ENCODE data around the gene HLA-DQA1. TPM values are rescaled to one million over a fixed set of nuclear protein-coding genes. Genes with fewer than 3 reads are reported as not detected.

Gene HLA-DQA1
- total RNA-seq, 2 experiments from 2014 or later, result 0.79 to 32.3 TPM

- ChIA-PET POLR2A (no interaction called here), CTCF (ENCODE audit: unreplicated experiment) (no interaction called here)
- Histone ChIP-seq H4K20me1 (ENCODE audit: insufficient read depth, low read length) (no peaks in the 10 kb centered on the region), H3K4me1 (ENCODE audit: insufficient read depth, low read length, poor library complexity, severe bottlenecking) (peaks cover 28% of the 10 kb centered on the region), H3K4me2 (ENCODE audit: low read length) (peak overlapping the region; percentile 66), H3K79me2 (ENCODE audit: insufficient read depth, low read depth, low read length) (no peaks in the 10 kb centered on the region), H2AFZ (ENCODE audit: low read length) (peak overlapping the region; percentile 18; the same call in 1 of the 2 replicates), H3K9me3 (ENCODE audit: low read length) (no peaks in the 10 kb centered on the region), H3K4me3 (ENCODE audit: low read depth, low read length, poor library complexity, severe bottlenecking) (peak overlapping the region; percentile 32), H3K36me3 (ENCODE audit: insufficient read depth, low read length) (no peaks in the 10 kb centered on the region), H3K27ac (ENCODE audit: low read depth, low read length, poor library complexity, severe bottlenecking) (peak overlapping the region; percentile 49), H3K9me2 (ENCODE audit: insufficient read depth, low read length) (no peaks in the 10 kb centered on the region)
- TF ChIP-seq EZH2phosphoT487 (IDR thresholded peaks at IDR 0.05; ENCODE audit: borderline replicate concordance, low read depth, low read length), result no peak
- TF ChIP-seq, protein P1, sequence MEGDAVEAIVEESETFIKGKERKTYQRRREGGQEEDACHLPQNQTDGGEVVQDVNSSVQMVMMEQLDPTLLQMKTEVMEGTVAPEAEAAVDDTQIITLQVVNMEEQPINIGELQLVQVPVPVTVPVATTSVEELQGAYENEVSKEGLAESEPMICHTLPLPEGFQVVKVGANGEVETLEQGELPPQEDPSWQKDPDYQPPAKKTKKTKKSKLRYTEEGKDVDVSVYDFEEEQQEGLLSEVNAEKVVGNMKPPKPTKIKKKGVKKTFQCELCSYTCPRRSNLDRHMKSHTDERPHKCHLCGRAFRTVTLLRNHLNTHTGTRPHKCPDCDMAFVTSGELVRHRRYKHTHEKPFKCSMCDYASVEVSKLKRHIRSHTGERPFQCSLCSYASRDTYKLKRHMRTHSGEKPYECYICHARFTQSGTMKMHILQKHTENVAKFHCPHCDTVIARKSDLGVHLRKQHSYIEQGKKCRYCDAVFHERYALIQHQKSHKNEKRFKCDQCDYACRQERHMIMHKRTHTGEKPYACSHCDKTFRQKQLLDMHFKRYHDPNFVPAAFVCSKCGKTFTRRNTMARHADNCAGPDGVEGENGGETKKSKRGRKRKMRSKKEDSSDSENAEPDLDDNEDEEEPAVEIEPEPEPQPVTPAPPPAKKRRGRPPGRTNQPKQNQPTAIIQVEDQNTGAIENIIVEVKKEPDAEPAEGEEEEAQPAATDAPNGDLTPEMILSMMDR (conservative IDR thresholded peaks at IDR 0.05; ENCODE audit: low read length), result no peak
- intact Hi-C loops (cut with micrococcal nuclease; ENCODE audit: unreplicated experiment), result no loop called here
- no peak for DNase-seq (ENCODE audit: low spot score)
- TSS peak; percentile 82 for BruUV-seq (replicated peaks)
Measured at GRCh38 chr6:32604434-32604877, 32.8 kb upstream of the HLA-DQA1 start.

- H3K4me3 ChIP-seq (ENCODE audit: low read depth, low read length, poor library complexity, severe bottlenecking), result no peak overlapping the region
- no peak overlapping the region for H3K4me2 ChIP-seq (ENCODE audit: low read length)
- no peak for DNase-seq (ENCODE audit: low spot score)
- no peak for TF ChIP-seq EZH2phosphoT487 (IDR thresholded peaks at IDR 0.05; ENCODE audit: borderline replicate concordance, low read depth, low read length)
- TF ChIP-seq, protein P1 (conservative IDR thresholded peaks at IDR 0.05; ENCODE audit: low read length), result no peak
- H4K20me1 ChIP-seq (ENCODE audit: insufficient read depth, low read length), result no peaks in the 10 kb centered on the region
- peaks cover 38% of the 10 kb centered on the region for H3K4me1 ChIP-seq (ENCODE audit: insufficient read depth, low read length, poor library complexity, severe bottlenecking)
- no peak overlapping the region for H3K27ac ChIP-seq (ENCODE audit: low read depth, low read length, poor library complexity, severe bottlenecking)
- ChIA-PET POLR2A (no interaction called here), CTCF (ENCODE audit: unreplicated experiment) (no interaction called here)
- no peak overlapping the region for H2AFZ ChIP-seq (ENCODE audit: low read length)
- no peaks in the 10 kb centered on the region for H3K9me3 ChIP-seq (ENCODE audit: low read length)
- no peaks in the 10 kb centered on the region for H3K9me2 ChIP-seq (ENCODE audit: insufficient read depth, low read length)
- no TSS peak for BruUV-seq (replicated peaks)
- H3K36me3 ChIP-seq (ENCODE audit: insufficient read depth, low read length), result no peaks in the 10 kb centered on the region
- H3K79me2 ChIP-seq (ENCODE audit: insufficient read depth, low read depth, low read length), result no peaks in the 10 kb centered on the region
- intact Hi-C loops (cut with micrococcal nuclease; ENCODE audit: unreplicated experiment), result no loop called here
Measured at GRCh38 chr6:32607263-32607987, 29.8 kb upstream of the HLA-DQA1 start.

DNA sequence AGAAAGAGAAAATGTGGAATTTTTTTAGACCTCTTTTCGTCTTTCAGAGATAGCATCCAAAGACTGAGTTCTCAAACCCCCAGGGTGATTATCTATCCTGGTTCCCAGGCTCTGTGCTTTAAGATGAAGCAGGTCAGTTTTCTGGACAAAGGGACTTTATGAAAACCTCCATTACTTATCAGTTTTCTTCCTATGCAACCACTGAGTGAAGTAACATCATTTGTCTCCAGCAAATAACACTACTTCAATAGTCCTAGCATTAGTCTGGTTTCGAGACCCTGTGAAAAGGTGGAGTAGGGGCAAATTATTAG lies 29.3 kb upstream of the HLA-DQA1 start:
- Histone ChIP-seq H4K20me1 (ENCODE audit: insufficient read depth, low read length) (no peaks in the 10 kb centered on the region), H3K4me1 (ENCODE audit: insufficient read depth, low read length, poor library complexity, severe bottlenecking) (peaks cover 33% of the 10 kb centered on the region), H3K36me3 (ENCODE audit: insufficient read depth, low read length) (no peaks in the 10 kb centered on the region), H2AFZ (ENCODE audit: low read length) (no peak overlapping the region), H3K4me3 (ENCODE audit: low read depth, low read length, poor library complexity, severe bottlenecking) (no peak overlapping the region), H3K79me2 (ENCODE audit: insufficient read depth, low read depth, low read length) (no peaks in the 10 kb centered on the region), H3K9me3 (ENCODE audit: low read length) (no peaks in the 10 kb centered on the region), H3K27ac (ENCODE audit: low read depth, low read length, poor library complexity, severe bottlenecking) (no peak overlapping the region), H3K9me2 (ENCODE audit: insufficient read depth, low read length) (no peaks in the 10 kb centered on the region), H3K4me2 (ENCODE audit: low read length) (no peak overlapping the region)
- intact Hi-C loops (cut with micrococcal nuclease; ENCODE audit: unreplicated experiment), result no loop called here
- TF ChIP-seq, protein P1 (conservative IDR thresholded peaks at IDR 0.05; ENCODE audit: low read length), result no peak
- no peak for TF ChIP-seq EZH2phosphoT487 (IDR thresholded peaks at IDR 0.05; ENCODE audit: borderline replicate concordance, low read depth, low read length)
- no TSS peak for BruUV-seq (replicated peaks)
- no peak for DNase-seq (ENCODE audit: low spot score)
- ChIA-PET POLR2A (no interaction called here), CTCF (ENCODE audit: unreplicated experiment) (no interaction called here)

Data from OCI-LY7 (cell line).